Gastroesophageal sphincter (tissue), 4 donors: ENCODE data around the gene PTK7. TPM values are rescaled to one million over a fixed set of nuclear protein-coding genes. Genes with fewer than 3 reads are reported as not detected.

Source experiments
- ATAC-seq: fragments of 150-250 bp; one replicate; pipeline ENCODE4 v1.9.1; 2016; ENCODE audit warnings: mild to moderate bottlenecking, moderate library complexity
- H3K27ac ChIP-seq, 4 donors: fragments of 200-600 bp; sonication (generic) in 3 of 4; 1 replicate in 3 of 4; 2 replicates in 1 of 4; pipeline ENCODE4 v1.5.1; 2016 to 2019
- H3K27me3 ChIP-seq: fragments of 200-600 bp; sonication (generic); one replicate; pipeline ENCODE4 v1.5.1; 2019
- H3K36me3 ChIP-seq, 2 donors: fragments of 200-600 bp; sonication (generic); one replicate each; pipeline ENCODE4 v1.5.1; 2019; ENCODE audit warnings: control low read depth in 1 of 2
- H3K4me1 ChIP-seq, 3 donors: fragments of 200-600 bp; sonication (generic); 1 replicate in 2 of 3; 2 replicates in 1 of 3; pipeline ENCODE4 v1.5.1; 2016 to 2019; ENCODE audit warnings: control low read depth in 2 of 3
- H3K4me3 ChIP-seq, 2 donors: fragments of 200-600 bp; sonication (generic); one replicate each; pipeline ENCODE4 v1.5.1; 2019; ENCODE audit warnings: mild to moderate bottlenecking in 1 of 2, moderate library complexity in 1 of 2
- H3K9me3 ChIP-seq, 3 donors: fragments of 200-600 bp; sonication (generic); one replicate each; pipeline ENCODE4 v1.5.1; 2017 to 2019; ENCODE audit warnings: control low read depth in 2 of 3
- CTCF ChIP-seq, 4 experiments: fragments of 200-600 bp in 2 of 4; fragments of 450-650 bp in 2 of 4; sonication (generic) in 1 of 4; IDR thresholded peaks; one replicate each; pipeline ENCODE4 v1.5.1; 2017 to 2019; ENCODE audit warnings: antibody characterized with exemption in 4 of 4, mild to moderate bottlenecking in 2 of 4, moderate library complexity in 2 of 4
- EP300 ChIP-seq: sonication (generic); formaldehyde crosslinking; IDR thresholded peaks from one replicate; pipeline ENCODE4 v1.6.1; 2017; ENCODE audit warnings: antibody characterized with exemption, mild to moderate bottlenecking
- POLR2A ChIP-seq, 2 donors: fragments of 450-650 bp; IDR thresholded peaks; one replicate each; pipeline ENCODE4 v1.6.1; 2017; ENCODE audit warnings: antibody characterized with exemption in 2 of 2, mild to moderate bottlenecking in 2 of 2, moderate library complexity in 1 of 2
- POLR2AphosphoS5 ChIP-seq: sonication (generic); formaldehyde crosslinking; IDR thresholded peaks from one replicate; pipeline ENCODE4 v1.6.1; 2017; ENCODE audit warnings: antibody characterized with exemption
- WGBS, 2 donors: methylation state at CpG; one replicate each; pipeline ENCODE4 v1.1.5; 2018; ENCODE audit warnings: low coverage in 1 of 2; 5-methylcytosine and 5-hydroxymethylcytosine counted together
- total RNA-seq, 4 donors: library from RNA; depleted of rRNA; stranded (reverse); fragments of >200 nt; gene quantifications; one replicate each; pipeline ENCODE4 v1.1.0, GENCODE V29; 2016

The PTK7 gene
- total RNA-seq, 4 donors from 2014 or later: 2.0 to 11.6 (median 7.7) TPM

- no peak for ATAC-seq
- Histone ChIP-seq H3K4me1 (peaks cover 0 to 26% (median 12%) of the 10 kb centered on the region in 3 donors), H3K4me3 (no peak overlapping the region), H3K27me3 (no peaks in the 10 kb centered on the region), H3K9me3 (no peaks in the 10 kb centered on the region), H3K27ac (no peak overlapping the region), H3K36me3 (no peaks in the 10 kb centered on the region)
- TF ChIP-seq POLR2AphosphoS5 (no peak), EP300 (no peak)
- WGBS, 2 donors: 66% methylated on average over 4 of the region's 4 CpGs; no CpG with 5 or more reads in 1 of the 2 donors
Measured at GRCh38 chr6:43119482-43119881, 43.4 kb downstream of the PTK7 start.

- peaks cover 0 to 26% (median 12%) of the 10 kb centered on the region in 3 donors for H3K4me1 ChIP-seq
- H3K27me3 ChIP-seq: no peaks in the 10 kb centered on the region
- WGBS, 2 donors: 88% methylated on average over 3 of the region's 9 CpGs; no CpG with 5 or more reads in 1 of the 2 donors
- H3K36me3 ChIP-seq: no peaks in the 10 kb centered on the region
- no peak for TF ChIP-seq CTCF (IDR thresholded peaks at IDR 0.05)
- no peak for TF ChIP-seq EP300
- no peak for TF ChIP-seq POLR2AphosphoS5
- TF ChIP-seq POLR2A (IDR thresholded peaks at IDR 0.05): no peak
- ATAC-seq: no peak
- H3K4me3 ChIP-seq: no peak overlapping the region
- no peaks in the 10 kb centered on the region for H3K9me3 ChIP-seq
- H3K27ac ChIP-seq: peak overlapping the region in 2 of 4 donors; percentile 8 to 17
Measured at GRCh38 chr6:43120101-43120763, 44.1 kb downstream of the PTK7 start.

- WGBS, 2 donors: 20 to 31% methylated on average over 1 to 9 of the region's 9 CpGs
- TF ChIP-seq POLR2AphosphoS5 (peak; percentile 49), EP300 (no peak)
- no peak overlapping the region for H3K4me3 ChIP-seq
Measured at GRCh38 chr6:43120944-43121913, 45.1 kb downstream of the PTK7 start.

GRCh38 chr6:43122146-43122545, 46.0 kb downstream of the PTK7 start:
- Histone ChIP-seq H3K4me3 (no peak overlapping the region), H3K4me1 (peaks cover 0 to 26% (median 12%) of the 10 kb centered on the region in 3 donors), H3K27me3 (no peaks in the 10 kb centered on the region), H3K36me3 (no peaks in the 10 kb centered on the region), H3K27ac (no peak overlapping the region), H3K9me3 (no peaks in the 10 kb centered on the region)
- TF ChIP-seq EP300 (no peak), POLR2AphosphoS5 (no peak), CTCF (IDR thresholded peaks at IDR 0.05) (no peak), POLR2A (IDR thresholded peaks at IDR 0.05) (no peak)
- no CpG with 5 or more reads among the region's 2 CpGs for WGBS, 2 donors
- no peak for ATAC-seq

More at GRCh38 chr6:43120944-43121913, 45.1 kb downstream of the PTK7 start:
- Histone ChIP-seq H3K4me1 (peaks cover 0 to 26% (median 12%) of the 10 kb centered on the region in 3 donors), H3K27me3 (no peaks in the 10 kb centered on the region), H3K27ac (peak overlapping the region in 3 of 4 donors; percentile 44 to 54 (median 52)), H3K9me3 (no peaks in the 10 kb centered on the region), H3K36me3 (no peaks in the 10 kb centered on the region)
- ATAC-seq: peak; percentile 90

- ATAC-seq: no peak
- Histone ChIP-seq H3K36me3 (no peaks in the 10 kb centered on the region), H3K4me1 (peaks cover 0 to 36% (median 12%) of the 10 kb centered on the region in 3 donors), H3K4me3 (no peak overlapping the region), H3K27ac (peak overlapping the region in 1 of 4 donors; percentile 46), H3K9me3 (no peaks in the 10 kb centered on the region), H3K27me3 (no peaks in the 10 kb centered on the region)
- 33 to 47% methylated on average over 3 to 6 of the region's 25 CpGs for WGBS, 2 donors
- TF ChIP-seq POLR2A (IDR thresholded peaks at IDR 0.05) (no peak), CTCF (IDR thresholded peaks at IDR 0.05) (no peak), EP300 (no peak), POLR2AphosphoS5 (no peak)
Measured at GRCh38 chr6:43123461-43124314, 47.6 kb downstream of the PTK7 start.
